ENCODE data around the gene VPS50. TPM values are rescaled to one million over a fixed set of nuclear protein-coding genes. Genes with fewer than 3 reads are reported as not detected.
A peak's percentile ranks its signal among the peaks of the same experiment; 100 is the strongest.

VPS50 gene
- polyA plus RNA-seq, 3 donors = 7.6 to 12.6 (median 9.5) TPM

- TF ChIP-seq CTCF (IDR thresholded peaks at IDR 0.05) = no peak
- Histone ChIP-seq H3K79me2 (ENCODE audit: insufficient read depth, low read length) (peaks cover 28% of the 10 kb centered on the region), H3K27me3 (ENCODE audit: control insufficient read depth in 2 of 2, insufficient read depth in 2 of 2, low read length in 2 of 2) (no peaks in the 10 kb centered on the region), H3K4me3 (replicated peaks in 1 of 3; ENCODE audit: low read depth in 2 of 3, low read length in 3 of 3) (no peak overlapping the region), H4K20me1 (ENCODE audit: insufficient read depth, low read length) (peaks cover 43% of the 10 kb centered on the region), H2AFZ (ENCODE audit: insufficient read depth, low read depth, low read length, poor library complexity, severe bottlenecking) (no peak overlapping the region), H3K9me3 (replicated peaks in 1 of 2; ENCODE audit: control insufficient read depth in 1 of 2, insufficient read depth in 1 of 2, low read length in 2 of 2) (no peaks in the 10 kb centered on the region), H3K4me2 (replicated peaks; ENCODE audit: extremely low read depth, low read length, poor library complexity, severe bottlenecking) (no peak overlapping the region), H3K27ac (ENCODE audit: low read depth in 1 of 2, low read length in 2 of 2) (no peak overlapping the region), H3K4me1 (ENCODE audit: control insufficient read depth in 1 of 2, insufficient read depth in 2 of 2, low read length in 2 of 2) (no peaks in the 10 kb centered on the region), H3K9ac (ENCODE audit: insufficient read depth, low read length, poor library complexity, severe bottlenecking) (no peak overlapping the region), H3K36me3 (replicated peaks in 1 of 2; ENCODE audit: control insufficient read depth in 1 of 2, insufficient read depth in 2 of 2, low read length in 2 of 2) (peaks cover 19 to 21% of the 10 kb centered on the region in 2 donors)
- peaks cover 12 to 17% of the 10 kb centered on the region in 2 donors for H3K36me3 Mint-ChIP-seq
- intact Hi-C loops (cut with micrococcal nuclease) = no loop called here
- H3K4me1 Mint-ChIP-seq = no peaks in the 10 kb centered on the region
- no peak overlapping the region for H3K4me3 Mint-ChIP-seq
- H3K9me3 Mint-ChIP-seq = no peaks in the 10 kb centered on the region
- no peak overlapping the region for H3K27ac Mint-ChIP-seq
- no peak for DNase-seq
- H3K27me3 Mint-ChIP-seq (ENCODE audit: low read depth in 3 of 3) = no peaks in the 10 kb centered on the region
- no CpG with 5 or more reads among the region's 3 CpGs for WGBS (ENCODE audit: insufficient coverage)
Measured at GRCh38 chr7:93242106-93242505, 9.9 kb downstream of the VPS50 start.

GRCh38 chr7:93245525-93246432, 13.6 kb downstream of the VPS50 start:
- Histone ChIP-seq H3K36me3 (replicated peaks in 1 of 2; ENCODE audit: control insufficient read depth in 1 of 2, insufficient read depth in 2 of 2, low read length in 2 of 2) (peaks cover 12 to 15% of the 10 kb centered on the region in 2 donors), H3K9ac (ENCODE audit: insufficient read depth, low read length, poor library complexity, severe bottlenecking) (no peak overlapping the region), H3K4me1 (ENCODE audit: control insufficient read depth in 1 of 2, insufficient read depth in 2 of 2, low read length in 2 of 2) (no peaks in the 10 kb centered on the region), H3K79me2 (ENCODE audit: insufficient read depth, low read length) (peaks cover 11% of the 10 kb centered on the region), H3K27ac (ENCODE audit: low read depth in 1 of 2, low read length in 2 of 2) (no peak overlapping the region), H3K9me3 (replicated peaks in 1 of 2; ENCODE audit: control insufficient read depth in 1 of 2, insufficient read depth in 1 of 2, low read length in 2 of 2) (no peaks in the 10 kb centered on the region), H3K4me2 (replicated peaks; ENCODE audit: extremely low read depth, low read length, poor library complexity, severe bottlenecking) (no peak overlapping the region), H3K4me3 (replicated peaks in 1 of 3; ENCODE audit: low read depth in 2 of 3, low read length in 3 of 3) (no peak overlapping the region), H3K27me3 (ENCODE audit: control insufficient read depth in 2 of 2, insufficient read depth in 2 of 2, low read length in 2 of 2) (no peaks in the 10 kb centered on the region), H4K20me1 (ENCODE audit: insufficient read depth, low read length) (peaks cover 34% of the 10 kb centered on the region), H2AFZ (ENCODE audit: insufficient read depth, low read depth, low read length, poor library complexity, severe bottlenecking) (no peak overlapping the region)
- Mint-ChIP-seq H3K27ac (no peak overlapping the region), H3K9me3 (no peaks in the 10 kb centered on the region), H3K36me3 (peaks cover 5 to 13% of the 10 kb centered on the region in 2 donors), H3K4me1 (no peaks in the 10 kb centered on the region), H3K4me3 (no peak overlapping the region), H3K27me3 (ENCODE audit: low read depth in 3 of 3) (no peaks in the 10 kb centered on the region)
- no CpG with 5 or more reads among the region's 9 CpGs for WGBS (ENCODE audit: insufficient coverage)
- DNase-seq = peak in 1 of 3 donors; percentile 21
- peak; percentile 79 for TF ChIP-seq CTCF (IDR thresholded peaks at IDR 0.05)
- intact Hi-C loops (cut with micrococcal nuclease) = no loop called here

Data from CD14-positive monocyte (primary cell).